OCI-LY1 (cell line): ENCODE results near the gene HGS.
"Not testable (repeated sequence)": the region's sequence is repeated elsewhere in the genome, so short reads cannot be mapped to it uniquely, and the experiment has no call there.

ENCODE experiments used
- H2AFZ ChIP-seq: fragments of 200-600 bp; sonication (generic), shearing (Covaris generic); 2 replicates; pipeline ENCODE4 v1.6.0; 2014; ENCODE audit warnings: antibody characterized with exemption, mild to moderate bottlenecking, low read length
- H3F3A ChIP-seq: fragments of 200-600 bp; sonication (generic), shearing (Covaris generic); 2 replicates; pipeline ENCODE4 v1.6.0; 2014; ENCODE audit warnings: mild to moderate bottlenecking, antibody characterized with exemption, low read length, moderate library complexity; ENCODE audit not compliant: insufficient read depth
- H3K27ac ChIP-seq: fragments of 200-600 bp; sonication (generic); 2 replicates; pipeline ENCODE4 v1.5.1; 2014; ENCODE audit warnings: low read length, mixed run types, mild to moderate bottlenecking, low read depth; ENCODE audit not compliant: poor library complexity, severe bottlenecking
- H3K27me3 ChIP-seq: fragments of 200-600 bp; sonication (generic); 2 replicates; pipeline ENCODE4 v1.6.0; 2014; ENCODE audit warnings: antibody characterized with exemption, mild to moderate bottlenecking, low read length, moderate library complexity; ENCODE audit not compliant: insufficient read depth
- H3K36me3 ChIP-seq: fragments of 200-600 bp; sonication (generic); 2 replicates; pipeline ENCODE4 v1.6.1; 2014; ENCODE audit warnings: mild to moderate bottlenecking, antibody characterized with exemption, low read length, moderate library complexity, mixed read lengths; ENCODE audit not compliant: insufficient read depth
- H3K4me1 ChIP-seq: fragments of 200-600 bp; sonication (generic); 2 replicates; pipeline ENCODE4 v1.5.1; 2014; ENCODE audit warnings: mild to moderate bottlenecking, low read length, moderate library complexity; ENCODE audit not compliant: insufficient read depth, severe bottlenecking
- H3K4me2 ChIP-seq: fragments of 200-600 bp; sonication (generic), shearing (Covaris generic); 2 replicates; pipeline ENCODE4 v1.6.1; 2014; ENCODE audit warnings: low read length
- H3K4me3 ChIP-seq: fragments of 200-600 bp; sonication (generic); 2 replicates; pipeline ENCODE4 v1.5.1; 2014; ENCODE audit warnings: low read length, low read depth, mild to moderate bottlenecking, mixed read lengths; ENCODE audit not compliant: poor library complexity, severe bottlenecking
- H3K79me2 ChIP-seq: fragments of 200-600 bp; shearing (Covaris generic); 2 replicates; pipeline ENCODE4 v1.6.1; 2016; ENCODE audit warnings: mixed run types, low read length, mixed read lengths; ENCODE audit not compliant: insufficient read depth
- H3K9ac ChIP-seq: fragments of 200-600 bp; sonication (generic), shearing (Covaris generic); 2 replicates; pipeline ENCODE4 v1.6.1; 2014; ENCODE audit warnings: mild to moderate bottlenecking, low read length, mixed read lengths
- H3K9me2 ChIP-seq: fragments of 200-600 bp; sonication (generic), shearing (Covaris generic); 2 replicates; pipeline ENCODE4 v1.6.1; 2014; ENCODE audit warnings: low read depth, mild to moderate bottlenecking, low read length, mixed read lengths
- H3K9me3 ChIP-seq: fragments of 200-600 bp; shearing (Covaris generic); 2 replicates; pipeline ENCODE4 v1.6.1; 2014; ENCODE audit warnings: low read length, mixed read lengths
- H4K20me1 ChIP-seq: fragments of 200-600 bp; sonication (generic), shearing (Covaris generic); 2 replicates; pipeline ENCODE4 v1.6.0; 2016; ENCODE audit warnings: mild to moderate bottlenecking, low read length; ENCODE audit not compliant: insufficient read depth
- CTCF ChIP-seq: fragments of 200-600 bp; sonication (generic), shearing (Covaris generic); IDR thresholded peaks from 2 replicates; pipeline ENCODE4 v1.5.1; 2017; ENCODE audit warnings: mild to moderate bottlenecking, antibody characterized with exemption, low read length, moderate library complexity, mixed read lengths
- EZH2 ChIP-seq: fragments of 200-600 bp; sonication (generic), shearing (Covaris generic); IDR thresholded peaks from 2 replicates; pipeline ENCODE4 v1.8.0; 2017; ENCODE audit warnings: borderline replicate concordance, mixed run types, mild to moderate bottlenecking, antibody characterized with exemption, low read length, moderate library complexity, mixed read lengths

HGS gene

GRCh38 chr17:81673561-81674258, 10.1 kb upstream of the HGS start:
- TF ChIP-seq CTCF: no peak
- no peak for TF ChIP-seq EZH2
- H2AFZ ChIP-seq: no peak overlapping the region
- no peaks in the 10 kb centered on the region for H3K4me1 ChIP-seq
- no peaks in the 10 kb centered on the region for H3K79me2 ChIP-seq
- H3K36me3 ChIP-seq: peaks cover 67% of the 10 kb centered on the region
- H3K9me2 ChIP-seq: no peaks in the 10 kb centered on the region
- H3K4me2 ChIP-seq: no peak overlapping the region
- H3K9me3 ChIP-seq: no peaks in the 10 kb centered on the region
- no peak overlapping the region for H3K9ac ChIP-seq
- H3K27me3 ChIP-seq: no peaks in the 10 kb centered on the region
- H3K27ac ChIP-seq: no peak overlapping the region
- peaks cover 4% of the 10 kb centered on the region; the same call in 1 of the 2 replicates for H3F3A ChIP-seq
- H3K4me3 ChIP-seq: no peak overlapping the region
- H4K20me1 ChIP-seq: no peaks in the 10 kb centered on the region

- not testable (repeated sequence) for H2AFZ ChIP-seq, H3K9me3 ChIP-seq, H3K4me3 ChIP-seq, H3K79me2 ChIP-seq, H3K9me2 ChIP-seq, H3F3A ChIP-seq, H3K4me1 ChIP-seq, H3K27ac ChIP-seq, H3K27me3 ChIP-seq, H3K4me2 ChIP-seq, H3K9ac ChIP-seq, H4K20me1 ChIP-seq
- peak; percentile 43 for TF ChIP-seq CTCF
- peaks cover 49% of the 10 kb centered on the region for H3K36me3 ChIP-seq
These were observed 8.1 kb upstream of the HGS start for GRCh38 chr17:81675515-81676221.

GRCh38 chr17:81676906-81677305, 6.9 kb upstream of the HGS start:
- no peak overlapping the region for H3K4me3 ChIP-seq
- H3K79me2 ChIP-seq: no peaks in the 10 kb centered on the region
- H3K27me3 ChIP-seq: no peaks in the 10 kb centered on the region
- H3K36me3 ChIP-seq: peaks cover 37% of the 10 kb centered on the region
- H4K20me1 ChIP-seq: no peaks in the 10 kb centered on the region
- no peak overlapping the region for H2AFZ ChIP-seq
- H3K9me2 ChIP-seq: no peaks in the 10 kb centered on the region
- peaks cover 1% of the 10 kb centered on the region for H3K4me1 ChIP-seq
- no peak overlapping the region for H3K4me2 ChIP-seq
- H3K9ac ChIP-seq: no peak overlapping the region
- H3K27ac ChIP-seq: no peak overlapping the region
- H3K9me3 ChIP-seq: no peaks in the 10 kb centered on the region
- TF ChIP-seq CTCF (no peak), EZH2 (no peak)
- H3F3A ChIP-seq: peaks cover 4% of the 10 kb centered on the region; the same call in 1 of the 2 replicates
